Measurements from ENCODE around the gene HEXB. TPM values are rescaled to one million over a fixed set of nuclear protein-coding genes. Genes with fewer than 3 reads are reported as not detected.

The HEXB gene
- total RNA-seq, 2 donors from 2014 or later: 52.2 to 65.8 TPM

GRCh38 chr5:74639807-74640449 lies 45.1 kb upstream of the HEXB start:
- H3K27ac ChIP-seq: peak overlapping the region; percentile 76 to 81
- peak overlapping the region; percentile 47 to 72 for H3K4me3 ChIP-seq
- H3K9me3 ChIP-seq: no peaks in the 10 kb centered on the region
- no peak for DNase-seq (ENCODE audit: low spot score)
- no peaks in the 10 kb centered on the region for H3K36me3 ChIP-seq
- no peaks in the 10 kb centered on the region for H3K27me3 ChIP-seq
- peaks cover 0 to 43% of the 10 kb centered on the region in 2 donors for H3K4me1 ChIP-seq
- TF ChIP-seq, protein P1, sequence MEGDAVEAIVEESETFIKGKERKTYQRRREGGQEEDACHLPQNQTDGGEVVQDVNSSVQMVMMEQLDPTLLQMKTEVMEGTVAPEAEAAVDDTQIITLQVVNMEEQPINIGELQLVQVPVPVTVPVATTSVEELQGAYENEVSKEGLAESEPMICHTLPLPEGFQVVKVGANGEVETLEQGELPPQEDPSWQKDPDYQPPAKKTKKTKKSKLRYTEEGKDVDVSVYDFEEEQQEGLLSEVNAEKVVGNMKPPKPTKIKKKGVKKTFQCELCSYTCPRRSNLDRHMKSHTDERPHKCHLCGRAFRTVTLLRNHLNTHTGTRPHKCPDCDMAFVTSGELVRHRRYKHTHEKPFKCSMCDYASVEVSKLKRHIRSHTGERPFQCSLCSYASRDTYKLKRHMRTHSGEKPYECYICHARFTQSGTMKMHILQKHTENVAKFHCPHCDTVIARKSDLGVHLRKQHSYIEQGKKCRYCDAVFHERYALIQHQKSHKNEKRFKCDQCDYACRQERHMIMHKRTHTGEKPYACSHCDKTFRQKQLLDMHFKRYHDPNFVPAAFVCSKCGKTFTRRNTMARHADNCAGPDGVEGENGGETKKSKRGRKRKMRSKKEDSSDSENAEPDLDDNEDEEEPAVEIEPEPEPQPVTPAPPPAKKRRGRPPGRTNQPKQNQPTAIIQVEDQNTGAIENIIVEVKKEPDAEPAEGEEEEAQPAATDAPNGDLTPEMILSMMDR (IDR thresholded peaks at IDR 0.05): no peak

DNA sequence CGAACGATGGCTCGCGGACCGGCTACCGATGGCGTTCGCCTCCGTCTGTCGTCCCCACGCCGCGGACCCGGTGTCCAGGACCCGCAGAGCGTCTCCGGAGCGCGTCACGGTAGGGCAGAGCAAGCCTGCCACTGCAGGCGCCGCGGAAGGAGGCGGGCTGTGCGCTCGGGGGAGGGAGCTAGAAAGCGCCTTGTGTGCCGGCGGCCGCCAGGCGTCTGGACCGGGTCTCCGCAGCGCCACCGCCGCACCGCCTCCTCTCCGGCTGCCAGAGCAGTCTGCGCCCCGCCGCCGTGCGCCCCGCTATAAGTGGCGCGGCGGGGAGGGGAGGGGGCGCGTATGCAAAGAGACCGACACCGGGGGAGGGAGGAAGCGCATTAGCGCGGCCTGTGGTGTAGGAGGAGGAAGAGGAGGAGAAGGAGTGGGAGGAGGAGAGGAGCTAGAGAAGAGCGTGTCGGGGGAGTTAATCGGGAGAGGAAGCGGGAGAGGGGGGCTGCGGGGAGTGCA lies 44.5 kb upstream of the HEXB start, which contains the start of gene ENC1:
Gene ENC1, minus strand, starts transcription at position 279 of the 504 bp plus-strand sequence. CDS start 4,243 bp downstream, outside the sequence.
- peak within 1 kb of the TSS; percentile 47 to 72 for H3K4me3 ChIP-seq
- TF ChIP-seq, protein P1 (IDR thresholded peaks at IDR 0.05): peak; percentile 15 to 66
- no peaks in the 10 kb centered on the region for H3K27me3 ChIP-seq
- H3K9me3 ChIP-seq: no peaks in the 10 kb centered on the region
- peak; percentile 81 for DNase-seq (ENCODE audit: low spot score)
- H3K36me3 ChIP-seq: no peaks in the 10 kb centered on the region
- peaks cover 0 to 43% of the 10 kb centered on the region in 2 donors for H3K4me1 ChIP-seq
- peak within 1 kb of the TSS; percentile 76 to 81 for H3K27ac ChIP-seq

DNA sequence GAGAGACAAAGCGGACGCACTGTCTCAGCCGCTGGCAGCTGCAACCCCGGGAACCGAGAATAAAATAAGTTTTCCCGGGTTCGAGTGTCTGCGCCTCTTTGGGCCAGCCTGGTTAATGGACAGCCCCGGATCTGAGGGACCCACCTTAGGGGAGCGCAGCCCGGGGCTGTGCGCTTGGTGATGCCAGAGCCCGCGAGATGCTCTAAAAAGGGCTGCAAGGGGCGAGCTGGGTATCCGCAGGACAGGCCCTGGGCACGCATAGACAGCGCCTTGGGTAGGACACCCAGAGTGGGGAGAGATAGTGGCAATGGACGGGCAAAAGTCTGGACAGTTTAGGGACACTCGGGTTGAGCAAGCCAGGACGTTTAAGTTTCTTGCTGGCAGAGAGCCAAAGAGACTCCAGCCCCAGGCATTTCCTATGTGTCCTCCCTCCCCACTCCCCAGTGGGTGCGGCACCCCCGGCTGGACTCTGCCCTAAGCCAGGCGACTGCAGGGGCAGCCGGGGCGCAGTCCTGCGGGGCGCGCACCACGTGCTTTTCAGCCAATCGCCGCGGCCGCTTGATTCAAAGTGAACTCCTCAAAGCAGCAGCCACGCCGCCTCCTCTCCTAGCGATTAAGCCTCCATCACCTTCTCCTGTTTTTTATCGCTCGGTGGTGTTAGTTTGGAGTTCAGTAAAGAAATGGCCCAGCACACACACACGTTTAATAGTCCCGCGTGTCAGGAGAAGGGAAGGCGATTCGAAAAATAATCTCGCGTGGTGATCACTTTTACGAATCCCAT lies 43.9 kb upstream of the HEXB start:
- Histone ChIP-seq H3K4me1 (peaks cover 0 to 38% of the 10 kb centered on the region in 2 donors), H3K36me3 (no peaks in the 10 kb centered on the region), H3K27me3 (no peaks in the 10 kb centered on the region), H3K9me3 (no peaks in the 10 kb centered on the region), H3K27ac (peak overlapping the region; percentile 76 to 81), H3K4me3 (peak overlapping the region; percentile 47 to 72)
- peak; percentile 81 for DNase-seq (ENCODE audit: low spot score)
- TF ChIP-seq, protein P1 (IDR thresholded peaks at IDR 0.05): no peak

DNA sequence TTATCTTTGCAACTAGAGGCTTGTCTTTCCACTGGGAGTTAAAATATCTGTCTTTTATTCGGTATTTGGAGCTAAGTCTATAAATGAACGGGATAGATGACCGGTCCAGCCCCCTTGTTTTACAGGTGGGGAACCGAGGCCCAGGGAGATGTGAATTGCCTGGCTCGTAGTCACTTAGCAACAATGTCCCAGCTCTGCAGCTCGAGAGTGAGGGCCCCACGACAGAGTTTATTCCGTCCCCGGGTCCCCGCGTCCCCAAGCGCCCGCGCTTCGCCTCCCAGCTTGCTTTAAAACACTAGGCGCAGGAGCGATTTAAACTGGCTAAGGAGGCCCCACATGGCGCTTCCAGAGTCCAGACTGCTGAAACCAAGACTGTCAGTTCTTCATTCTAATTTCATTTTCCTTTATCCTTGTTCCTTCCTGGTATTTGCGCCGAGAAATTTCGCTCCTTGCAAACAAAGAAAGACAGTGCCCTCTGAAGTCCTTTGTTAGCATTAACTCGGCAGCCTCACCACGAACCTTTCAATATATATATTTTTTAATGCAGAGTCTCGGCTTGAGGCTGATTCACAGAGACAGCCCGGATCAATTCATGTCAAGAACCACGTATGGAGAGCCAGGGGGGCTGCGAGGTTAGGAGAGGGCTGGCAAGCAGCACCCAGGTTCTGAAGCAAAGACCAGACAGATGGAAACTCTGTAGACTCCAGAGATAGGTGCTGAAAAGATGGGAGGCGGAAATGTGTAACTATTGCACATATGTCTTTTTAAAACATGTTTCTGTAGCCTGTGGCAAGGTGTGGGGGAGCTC lies 43.1 kb upstream of the HEXB start:
- Histone ChIP-seq H3K9me3 (no peaks in the 10 kb centered on the region), H3K27ac (peak overlapping the region; percentile 76 to 81), H3K27me3 (no peaks in the 10 kb centered on the region), H3K4me3 (peak overlapping the region; percentile 47 to 72), H3K36me3 (no peaks in the 10 kb centered on the region), H3K4me1 (peaks cover 0 to 38% of the 10 kb centered on the region in 2 donors)
- no peak for DNase-seq (ENCODE audit: low spot score)
- TF ChIP-seq, protein P1 (IDR thresholded peaks at IDR 0.05): peak; percentile 22 to 73

- H3K27me3 ChIP-seq: no peaks in the 10 kb centered on the region
- no peaks in the 10 kb centered on the region for H3K9me3 ChIP-seq
- H3K27ac ChIP-seq: no peak overlapping the region
- H3K4me3 ChIP-seq: no peak overlapping the region
- H3K36me3 ChIP-seq: no peaks in the 10 kb centered on the region
- H3K4me1 ChIP-seq: peaks cover 0 to 32% of the 10 kb centered on the region in 2 donors
- no peak for DNase-seq (ENCODE audit: low spot score)
- TF ChIP-seq, protein P1 (IDR thresholded peaks at IDR 0.05): no peak
Observed at GRCh38 chr5:74642543-74642863, 42.5 kb upstream of the HEXB start.
